ENCODE measurements around the gene IDH3A.

Gene IDH3A

GRCh38 chr15:78168608-78169007 lies 19.4 kb downstream of the IDH3A start:
- no peak for DNase-seq

- no peak for DNase-seq
Observed at GRCh38 chr15:78170848-78171773, 21.9 kb downstream of the IDH3A start.

- DNase-seq = no peak
Observed at GRCh38 chr15:78171864-78172472, 22.8 kb downstream of the IDH3A start.

GRCh38 chr15:78174401-78174800 lies 25.2 kb downstream of the IDH3A start:
- DNase-seq = no peak

GRCh38 chr15:78175330-78175729 lies 26.2 kb downstream of the IDH3A start:
- no peak for DNase-seq

GRCh38 chr15:78177447-78177873 lies 28.3 kb downstream of the IDH3A start:
- no peak for DNase-seq

- DNase-seq = no peak
Observed at GRCh38 chr15:78178064-78178463, 28.9 kb downstream of the IDH3A start.

- DNase-seq = no peak
Observed at GRCh38 chr15:78179286-78179840, 30.2 kb downstream of the IDH3A start.

GRCh38 chr15:78179906-78180305 lies 30.7 kb downstream of the IDH3A start:
- DNase-seq = no peak

- DNase-seq = no peak
Observed at GRCh38 chr15:78182336-78182700, 33.2 kb downstream of the IDH3A start.

- DNase-seq = no peak
Observed at GRCh38 chr15:78182821-78183220, 33.7 kb downstream of the IDH3A start.

GRCh38 chr15:78192826-78193594 lies 43.8 kb downstream of the IDH3A start:
- no peak for DNase-seq

- no peak for DNase-seq
Observed at GRCh38 chr15:78193731-78194567, 44.8 kb downstream of the IDH3A start.

GRCh38 chr15:78194568-78194925 lies 45.4 kb downstream of the IDH3A start:
- no peak for DNase-seq

GRCh38 chr15:78195735-78196201 lies 46.6 kb downstream of the IDH3A start:
- peak in 1 of 2 experiments; percentile 12 for DNase-seq

GRCh38 chr15:78197632-78198031 lies 48.5 kb downstream of the IDH3A start:
- DNase-seq = no peak

- DNase-seq = no peak
Observed at GRCh38 chr15:78200276-78200930, 51.2 kb downstream of the IDH3A start.

GRCh38 chr15:78201281-78202190 lies 52.4 kb downstream of the IDH3A start:
- DNase-seq = no peak

GRCh38 chr15:78203346-78204225 lies 54.4 kb downstream of the IDH3A start:
- no peak for DNase-seq
